ENCODE results near the gene CTNNBIP1. TPM values are rescaled to one million over a fixed set of nuclear protein-coding genes. Genes with fewer than 3 reads are reported as not detected.
A peak's percentile ranks its signal among the peaks of the same experiment; 100 is the strongest.

The CTNNBIP1 gene
- total and polyA plus RNA-seq, 10 donors: 7.3 to 17.5 (median 12.1) TPM

DNA sequence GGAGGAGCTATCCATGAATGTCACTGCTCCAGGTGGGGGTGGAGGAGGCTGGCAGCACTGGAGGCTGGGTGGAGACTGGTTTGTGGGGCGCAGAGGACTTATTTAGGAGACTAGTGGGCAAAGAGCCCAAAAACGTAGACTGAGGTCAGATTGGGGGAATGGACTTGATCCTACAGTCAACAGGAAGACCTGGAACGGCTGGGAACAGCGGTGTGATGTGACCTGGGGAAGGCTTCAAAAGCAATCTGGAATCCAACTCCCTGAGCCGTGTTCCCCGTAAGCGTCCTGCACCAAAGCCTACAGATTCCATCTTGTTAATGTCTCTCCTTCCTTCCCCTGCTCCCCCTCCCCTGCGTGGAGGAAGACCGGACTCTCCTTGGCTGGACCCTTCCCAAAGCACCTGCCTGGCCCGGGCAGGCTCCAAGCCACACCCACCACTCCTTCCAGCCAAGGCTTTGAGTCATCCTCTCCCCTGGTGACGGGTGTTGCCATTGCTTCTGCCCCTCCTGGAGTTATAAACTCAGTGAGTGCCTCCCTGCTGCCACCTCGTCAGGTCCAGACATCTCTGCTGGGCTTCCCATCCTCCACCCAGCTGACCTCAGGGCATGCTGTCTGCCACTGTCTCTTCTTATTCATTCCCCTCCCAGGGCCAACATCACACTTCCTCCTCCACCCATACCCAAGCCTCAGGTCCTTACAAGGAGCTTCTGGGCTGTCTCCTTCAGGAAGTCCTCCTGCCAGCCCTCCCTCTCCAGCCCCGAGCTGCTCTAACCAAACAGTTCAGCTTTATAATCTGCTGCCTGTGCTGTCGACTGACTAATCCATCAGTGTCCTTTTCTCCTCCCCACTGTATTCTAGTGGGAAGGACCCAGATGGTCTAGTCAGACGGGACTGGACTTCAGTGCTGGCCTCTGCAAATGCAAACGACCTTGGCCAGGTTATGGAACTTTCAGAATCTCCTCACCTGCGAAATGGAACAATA, 84.7 kb downstream of the CTNNBIP1 start:
- Histone ChIP-seq H3K4me3 (peak overlapping the region in 1 of 8 donors; percentile 92), H3K27ac (peak overlapping the region in 7 of 8 donors; percentile 22 to 90 (median 84)), H3K4me1 (peaks cover 19 to 56% (median 45%) of the 10 kb centered on the region in 6 donors), H3K36me3 (no peaks in the 10 kb centered on the region), H3K9me3 (no peaks in the 10 kb centered on the region), H3K27me3 (replicated peaks in 1 of 7) (peaks cover 0 to 33% (median 0%) of the 10 kb centered on the region in 7 donors)
- intact Hi-C loops (cut with DNase I; ENCODE audit: low total_unique reads): no loop called here
- TF ChIP-seq POLR2AphosphoS5 (IDR thresholded peaks at IDR 0.05): peak in 1 of 3 donors; percentile 4
- TF ChIP-seq POLR2A (IDR thresholded peaks at IDR 0.05): no peak
- 22 to 32% (median 28%) methylated on average over 17 of the region's 17 CpGs for WGBS, 5 donors
- DNase-seq: peak; percentile 72

DNA sequence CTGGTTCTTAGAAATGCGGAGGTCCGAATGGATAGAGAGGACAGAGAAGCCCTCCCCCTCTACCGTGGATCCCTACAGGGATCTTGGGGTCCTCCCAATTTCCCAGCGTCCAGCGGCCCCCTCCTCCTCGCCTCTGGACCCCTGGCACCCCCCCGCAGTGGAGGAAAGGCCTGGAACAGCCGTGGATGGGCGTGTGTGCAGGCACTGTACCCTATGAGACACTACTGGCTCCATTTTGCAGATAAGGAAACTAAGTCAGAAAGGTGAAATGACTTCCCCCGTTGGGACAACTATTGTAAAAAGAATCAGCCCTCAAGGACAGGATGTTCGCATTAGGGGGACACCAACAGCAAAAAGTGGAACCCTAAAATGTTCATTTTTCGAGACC, 85.4 kb downstream of the CTNNBIP1 start:
- no peak for TF ChIP-seq POLR2AphosphoS5 (IDR thresholded peaks at IDR 0.05)
- TF ChIP-seq, protein P1, sequence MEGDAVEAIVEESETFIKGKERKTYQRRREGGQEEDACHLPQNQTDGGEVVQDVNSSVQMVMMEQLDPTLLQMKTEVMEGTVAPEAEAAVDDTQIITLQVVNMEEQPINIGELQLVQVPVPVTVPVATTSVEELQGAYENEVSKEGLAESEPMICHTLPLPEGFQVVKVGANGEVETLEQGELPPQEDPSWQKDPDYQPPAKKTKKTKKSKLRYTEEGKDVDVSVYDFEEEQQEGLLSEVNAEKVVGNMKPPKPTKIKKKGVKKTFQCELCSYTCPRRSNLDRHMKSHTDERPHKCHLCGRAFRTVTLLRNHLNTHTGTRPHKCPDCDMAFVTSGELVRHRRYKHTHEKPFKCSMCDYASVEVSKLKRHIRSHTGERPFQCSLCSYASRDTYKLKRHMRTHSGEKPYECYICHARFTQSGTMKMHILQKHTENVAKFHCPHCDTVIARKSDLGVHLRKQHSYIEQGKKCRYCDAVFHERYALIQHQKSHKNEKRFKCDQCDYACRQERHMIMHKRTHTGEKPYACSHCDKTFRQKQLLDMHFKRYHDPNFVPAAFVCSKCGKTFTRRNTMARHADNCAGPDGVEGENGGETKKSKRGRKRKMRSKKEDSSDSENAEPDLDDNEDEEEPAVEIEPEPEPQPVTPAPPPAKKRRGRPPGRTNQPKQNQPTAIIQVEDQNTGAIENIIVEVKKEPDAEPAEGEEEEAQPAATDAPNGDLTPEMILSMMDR (IDR thresholded peaks at IDR 0.05 in 8 of 11, conservative IDR thresholded peaks at IDR 0.05 in 3 of 11): no peak
- WGBS, 5 donors: 37 to 47% (median 39%) methylated on average over 9 to 12 of the region's 12 CpGs
- no peaks in the 10 kb centered on the region for H3K9me3 ChIP-seq
- peak overlapping the region in 7 of 8 donors; percentile 71 to 92 (median 89) for H3K4me3 ChIP-seq
- H3K27me3 ChIP-seq (replicated peaks in 1 of 7): peaks cover 0 to 33% (median 0%) of the 10 kb centered on the region in 7 donors
- no peaks in the 10 kb centered on the region for H3K36me3 ChIP-seq
- H3K4me1 ChIP-seq: peaks cover 19 to 63% (median 49%) of the 10 kb centered on the region in 6 donors
- DNase-seq: no peak
- intact Hi-C loops (cut with DNase I; ENCODE audit: low total_unique reads): no loop called here
- H3K27ac ChIP-seq: peak overlapping the region; percentile 11 to 90 (median 84)

DNA sequence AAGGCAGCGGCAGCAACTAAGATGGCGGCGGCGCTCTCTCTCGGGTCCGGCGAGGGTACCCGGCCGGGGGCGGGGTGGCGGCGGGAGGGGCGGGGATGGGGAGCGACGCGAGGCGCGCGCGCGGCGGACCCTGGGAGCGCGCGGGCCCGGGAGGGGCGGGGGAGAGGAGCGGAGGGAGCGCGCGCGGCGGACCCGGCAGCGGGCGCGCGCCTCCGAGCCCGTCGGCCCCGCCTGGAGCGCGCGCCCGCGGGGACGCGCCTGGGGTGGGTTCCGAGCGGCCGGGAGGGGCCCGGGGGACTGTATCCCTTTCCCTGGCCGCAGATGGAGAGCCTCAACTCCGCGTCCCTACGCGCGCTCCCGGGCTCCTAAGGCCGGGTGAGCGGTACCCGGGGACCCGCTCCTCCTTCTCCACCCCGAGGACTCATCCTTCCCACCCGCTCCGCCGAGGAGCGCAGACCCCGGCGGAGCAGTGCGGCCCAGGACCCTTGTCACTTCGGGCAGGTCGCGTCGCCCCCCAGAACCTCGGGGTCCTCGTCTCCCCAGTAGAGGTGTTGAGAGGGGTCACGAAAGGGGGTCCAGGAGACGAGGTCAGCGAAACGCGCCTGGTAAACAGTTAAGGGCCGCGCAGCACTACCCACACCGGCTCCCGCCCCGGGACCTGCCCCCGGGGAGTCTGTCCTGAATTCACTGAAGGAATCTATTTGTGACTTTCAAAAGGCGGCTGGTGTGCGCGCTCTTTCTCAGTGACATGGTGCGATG, 85.9 kb downstream of the CTNNBIP1 start, which contains the start of gene CLSTN1:
TSS of gene CLSTN1 (minus strand) at position 23 of the 759 bp plus-strand sequence. CDS start 232 bp downstream, outside the sequence.
- 0 to 3% (median 2%) methylated on average over 7 to 93 of the region's 93 CpGs for WGBS, 5 donors
- H3K4me3 ChIP-seq: peak within 1 kb of the TSS; percentile 69 to 92 (median 88)
- H3K27me3 ChIP-seq (replicated peaks in 1 of 7): peaks cover 0 to 33% (median 0%) of the 10 kb centered on the region in 7 donors
- intact Hi-C loops (cut with DNase I; ENCODE audit: low total_unique reads): no loop called here
- DNase-seq: peak; percentile 97
- H3K4me1 ChIP-seq: peaks cover 19 to 68% (median 50%) of the 10 kb centered on the region in 6 donors
- TF ChIP-seq POLR2AphosphoS5 (IDR thresholded peaks at IDR 0.05) (peak; percentile 65 to 76 (median 74)), POLR2A (IDR thresholded peaks at IDR 0.05) (no peak)
- H3K36me3 ChIP-seq: no peaks in the 10 kb centered on the region
- H3K27ac ChIP-seq: peak within 1 kb of the TSS; percentile 11 to 90 (median 84)
- H3K9me3 ChIP-seq: no peaks in the 10 kb centered on the region

DNA sequence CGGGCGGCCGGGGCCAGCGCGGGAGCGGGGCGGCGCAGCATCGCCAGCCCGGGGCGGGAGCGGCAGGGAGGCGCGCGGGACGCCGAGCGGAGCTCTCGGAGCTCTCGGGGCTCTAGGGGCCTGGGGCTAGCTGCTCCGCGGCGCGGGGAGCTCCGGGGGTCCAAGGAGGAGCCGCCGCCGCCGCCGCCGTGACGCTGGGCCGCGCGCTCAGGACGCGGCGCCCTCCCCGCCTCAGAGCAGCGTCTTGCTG, 86.5 kb downstream of the CTNNBIP1 start:
- Histone ChIP-seq H3K9me3 (no peaks in the 10 kb centered on the region), H3K36me3 (no peaks in the 10 kb centered on the region), H3K4me3 (peak overlapping the region; percentile 69 to 92 (median 88)), H3K27me3 (replicated peaks in 1 of 7) (peaks cover 0 to 33% (median 0%) of the 10 kb centered on the region in 7 donors), H3K4me1 (peaks cover 19 to 71% (median 50%) of the 10 kb centered on the region in 6 donors), H3K27ac (peak overlapping the region in 7 of 8 donors; percentile 76 to 90 (median 83))
- intact Hi-C loops (cut with DNase I; ENCODE audit: low total_unique reads): no loop called here
- no peak for DNase-seq
- WGBS, 5 donors: 0 to 2% (median 1%) methylated on average over 5 to 40 of the region's 40 CpGs
- TF ChIP-seq POLR2AphosphoS5 (IDR thresholded peaks at IDR 0.05) (no peak), POLR2A (IDR thresholded peaks at IDR 0.05) (no peak)
- TF ChIP-seq, protein P1 (IDR thresholded peaks at IDR 0.05 in 8 of 11, conservative IDR thresholded peaks at IDR 0.05 in 3 of 11): no peak

Measured in spleen (tissue), 11 donors.